CD1c-positive myeloid dendritic cell (primary cell): ENCODE measurements around the gene RICTOR.
A peak's percentile ranks its signal among the peaks of the same experiment; 100 is the strongest.

Experiments
- DNase-seq: peaks from one replicate; pipeline ENCODE4 v3.0.0-alpha.2; 2016; ENCODE audit errors: extremely low spot score

The RICTOR gene

GRCh38 chr5:39092581-39093351, 18.6 kb upstream of the RICTOR start:
- DNase-seq = no peak

DNA sequence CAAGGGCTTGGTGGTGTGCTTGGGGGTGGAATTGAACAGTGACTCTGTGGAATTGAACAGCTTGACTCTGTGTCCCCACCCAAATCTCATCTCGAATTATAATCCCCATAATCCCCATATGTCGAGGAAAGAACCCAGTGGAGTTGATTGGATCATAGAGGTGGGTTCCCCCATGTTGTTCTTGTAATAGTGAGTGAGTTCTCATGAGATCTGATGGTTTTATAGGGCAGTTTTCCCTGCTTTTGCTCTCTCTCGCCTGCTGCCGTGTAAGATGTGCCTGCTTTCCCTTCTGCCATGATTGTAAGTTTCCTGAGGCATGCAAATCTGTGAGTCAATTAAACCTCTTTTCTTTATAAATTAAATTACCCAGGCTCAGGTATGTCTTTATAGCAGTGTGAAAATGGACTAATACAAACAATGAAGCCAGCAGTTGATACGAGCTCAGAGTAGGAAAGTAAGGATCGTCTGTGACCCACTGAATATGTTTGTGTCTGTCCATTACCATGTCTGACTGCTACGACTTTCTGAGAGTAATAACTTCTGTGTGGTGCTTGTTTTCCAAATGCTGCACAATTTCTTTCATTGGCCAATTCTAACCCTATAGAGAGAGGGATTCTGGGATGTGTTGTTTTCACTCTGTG, 17.9 kb upstream of the RICTOR start:
- no peak for DNase-seq

DNA sequence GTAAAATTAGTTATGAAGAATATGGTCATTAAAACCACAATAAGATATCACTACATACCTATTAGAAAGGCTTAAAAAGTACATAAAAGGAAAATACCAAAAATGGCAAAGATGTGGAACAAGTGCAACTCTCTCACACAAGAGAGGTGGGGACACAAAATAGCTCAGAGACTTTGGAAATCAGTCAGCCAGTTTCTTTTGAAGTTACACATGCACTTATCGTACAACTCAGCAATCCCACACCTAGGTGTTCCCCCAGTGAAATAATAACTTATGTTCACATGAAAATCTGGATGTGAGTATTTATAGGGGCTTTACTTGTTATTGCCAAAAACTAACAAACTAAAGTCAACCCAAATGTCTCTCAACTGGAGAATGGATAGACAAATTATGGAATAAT, 9.8 kb upstream of the RICTOR start:
- DNase-seq = no peak

DNA sequence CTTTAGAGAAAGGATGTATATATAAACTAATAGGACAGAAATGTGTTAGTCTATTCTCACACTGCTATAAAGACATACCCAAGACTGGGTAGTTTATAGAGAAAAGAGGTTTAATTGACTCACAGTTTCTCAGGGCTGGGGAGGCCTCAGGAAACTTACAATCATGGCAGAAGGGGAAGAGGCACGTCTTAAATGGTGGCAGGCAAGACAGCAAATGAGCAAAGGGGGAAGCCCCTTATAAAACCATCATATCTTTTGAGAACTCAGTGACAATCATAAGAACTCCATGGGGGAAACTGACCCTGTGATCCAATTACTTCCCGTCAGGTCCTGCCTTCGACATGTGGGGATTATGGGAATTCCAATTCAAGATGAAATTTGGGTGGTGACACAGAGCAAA, 8.8 kb upstream of the RICTOR start:
- no peak for DNase-seq

- peak; percentile 82 for DNase-seq
These were observed 6.5 kb upstream of the RICTOR start for GRCh38 chr5:39080597-39081204.

DNA sequence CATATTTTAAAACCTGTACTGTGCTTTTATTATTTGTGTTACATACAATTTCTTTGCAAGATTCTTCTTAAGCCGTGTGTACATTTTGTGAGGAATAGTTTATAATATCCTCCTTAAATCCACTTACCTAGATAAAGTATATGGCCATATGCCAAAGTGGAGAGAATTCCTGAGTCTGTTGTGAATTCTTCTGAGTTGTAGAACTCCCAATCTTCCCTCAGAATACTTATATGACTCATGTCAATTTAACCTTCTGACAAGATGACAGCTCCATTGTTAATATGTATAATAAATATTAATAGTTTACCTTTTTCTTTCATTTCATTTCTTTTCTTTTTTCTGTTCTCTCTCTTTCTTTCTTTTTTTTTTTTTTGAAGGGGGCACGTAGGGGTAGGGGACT, 6.0 kb upstream of the RICTOR start:
- DNase-seq = no peak

GRCh38 chr5:39079147-39079546, 4.9 kb upstream of the RICTOR start:
- no peak for DNase-seq

- DNase-seq = peak; percentile 81
These were observed 2.8 kb upstream of the RICTOR start for GRCh38 chr5:39076757-39077728.

- no peak for DNase-seq
These were observed 2.0 kb upstream of the RICTOR start for GRCh38 chr5:39076101-39076756.

DNA sequence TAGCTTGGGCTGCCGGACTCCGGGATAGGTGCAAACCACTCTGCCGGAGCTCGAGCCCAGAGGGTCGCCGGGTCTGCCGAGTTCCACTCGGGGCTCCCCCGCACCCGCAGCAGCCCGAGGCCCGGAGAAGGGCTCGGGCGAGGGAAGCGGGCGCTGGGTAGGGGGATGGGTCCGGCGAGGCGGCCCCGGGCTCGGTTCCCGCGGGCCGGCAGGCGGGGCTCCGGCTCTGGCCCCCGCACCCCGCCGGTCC, 507 bp downstream of the RICTOR start:
- peak; percentile 55 for DNase-seq

- DNase-seq = peak; percentile 77
These were observed 1.1 kb downstream of the RICTOR start for GRCh38 chr5:39072925-39073766.

DNA sequence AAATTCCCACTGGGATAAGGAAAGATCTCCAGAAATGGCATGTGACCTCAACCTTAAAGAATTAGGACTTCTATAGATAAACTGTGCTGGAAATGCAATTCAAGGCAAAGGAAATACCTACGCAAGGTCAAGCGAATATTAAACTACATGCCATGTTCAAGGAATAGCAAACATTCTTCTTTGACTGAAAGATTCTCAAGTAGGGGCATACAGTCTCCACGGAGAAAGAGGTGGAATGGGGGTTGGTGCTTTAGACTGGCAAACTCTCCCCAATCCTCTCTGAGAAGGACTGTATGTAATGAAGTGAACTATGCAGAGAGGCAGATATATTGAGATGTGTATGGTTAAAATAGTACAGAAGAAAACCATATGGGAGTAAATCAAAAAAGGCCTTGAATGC, 6.1 kb downstream of the RICTOR start:
- DNase-seq = no peak

GRCh38 chr5:39064450-39064849, 9.7 kb downstream of the RICTOR start:
- no peak for DNase-seq

GRCh38 chr5:39063037-39063436, 11.2 kb downstream of the RICTOR start:
- no peak for DNase-seq

DNA sequence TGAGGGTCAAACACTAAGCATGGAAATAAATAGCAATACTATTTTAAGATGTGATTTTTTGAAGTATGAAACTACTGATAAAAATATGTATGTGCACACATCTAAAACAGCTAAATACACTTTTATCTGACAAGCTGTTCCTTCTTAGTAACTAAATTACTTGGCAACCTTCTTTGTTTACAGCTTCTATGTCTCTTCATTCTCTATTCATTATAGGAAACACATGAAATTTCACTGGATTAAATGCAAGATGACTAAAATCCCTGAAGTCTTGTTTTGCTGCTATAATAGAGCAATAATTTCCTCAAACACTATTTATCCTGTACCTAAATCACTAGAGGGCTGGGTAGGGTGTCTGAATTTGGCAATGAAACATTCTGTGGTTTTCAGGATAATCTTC, 11.7 kb downstream of the RICTOR start:
- DNase-seq = no peak

GRCh38 chr5:39062104-39062503, 12.1 kb downstream of the RICTOR start:
- DNase-seq = no peak

DNA sequence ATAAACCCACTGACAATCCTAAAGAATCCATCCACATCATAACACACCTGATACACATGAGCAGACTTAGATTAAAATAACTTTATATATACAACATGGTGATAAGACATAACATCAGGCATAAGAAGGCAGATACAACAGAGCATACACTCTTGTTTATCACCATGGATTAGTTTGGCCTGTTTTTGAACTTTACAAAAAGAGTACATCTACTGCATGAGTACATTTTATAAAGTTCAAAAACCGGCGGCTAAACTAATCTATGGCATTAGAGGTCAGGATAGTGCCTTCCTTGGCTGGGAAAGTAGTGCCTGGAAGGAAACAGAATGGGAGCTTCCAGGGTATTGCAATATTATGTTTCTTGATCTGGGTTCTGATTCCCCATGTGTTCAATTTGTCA, 15.1 kb downstream of the RICTOR start:
- DNase-seq = no peak

DNA sequence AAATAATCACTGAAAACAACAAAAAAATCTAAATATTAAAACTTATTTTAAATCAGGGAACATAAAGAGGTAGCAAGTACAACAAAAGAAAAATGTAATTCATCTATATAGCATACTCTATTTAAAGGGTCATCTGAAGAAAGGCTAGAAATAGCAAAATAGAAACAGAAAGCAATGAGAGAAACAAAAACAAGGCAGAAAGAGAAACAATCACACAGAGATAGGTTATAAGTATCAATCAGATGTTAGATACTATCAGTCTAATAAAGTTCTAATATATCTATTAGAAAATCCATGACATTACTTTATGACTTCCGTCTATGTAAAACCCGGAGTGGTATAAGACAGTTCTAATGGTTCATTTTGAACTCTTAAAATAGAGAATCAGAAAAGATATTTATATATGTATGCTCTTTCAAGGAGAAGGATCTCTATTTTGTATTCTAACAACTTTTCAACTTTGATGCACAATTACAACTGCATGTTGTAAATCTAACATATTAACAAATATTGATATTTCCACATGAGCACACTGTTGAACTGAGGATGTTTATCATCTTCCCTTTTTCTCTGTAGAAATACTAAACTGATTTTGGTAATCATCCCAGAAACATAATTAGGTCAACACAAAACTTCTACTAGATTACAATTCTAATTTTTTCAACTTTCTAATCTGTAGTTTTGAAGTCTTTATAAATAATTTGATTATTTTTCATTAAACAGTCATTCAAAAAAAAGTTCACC, 15.8 kb downstream of the RICTOR start:
- no peak for DNase-seq

DNA sequence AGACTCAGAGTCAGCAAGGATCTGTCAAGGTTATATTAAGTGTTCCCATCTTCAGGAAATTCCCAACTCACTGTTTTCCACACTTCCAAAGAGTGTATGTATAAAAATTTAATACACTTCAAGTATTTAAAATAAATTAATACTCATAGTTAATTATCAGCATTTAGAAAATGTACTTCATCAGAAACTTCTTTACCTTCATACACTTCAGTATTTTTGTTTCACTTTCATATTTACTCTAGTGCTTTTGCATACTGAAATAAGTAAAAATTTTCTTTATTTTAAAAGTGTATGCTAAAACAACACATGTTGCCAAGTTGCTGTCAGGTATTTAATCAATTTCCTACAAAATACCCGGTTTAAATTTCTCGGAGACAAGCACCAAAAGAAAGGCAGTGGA, 16.5 kb downstream of the RICTOR start:
- no peak for DNase-seq

- no peak for DNase-seq
These were observed 18.3 kb downstream of the RICTOR start for GRCh38 chr5:39055768-39056398.
